Sigmoid colon (tissue), 7 donors: Measurements from ENCODE around the gene CFAP53. TPM values are rescaled to one million over a fixed set of nuclear protein-coding genes. Genes with fewer than 3 reads are reported as not detected.

Experiments
- DNase-seq: peaks from one replicate; pipeline ENCODE4 v3.0.0-alpha.2; 2019
- H3K27ac ChIP-seq, 4 donors: fragments of 200-600 bp; sonication (generic); one replicate each; pipeline ENCODE4 v1.5.1; 2016 to 2019; ENCODE audit warnings: mild to moderate bottlenecking in 1 of 4
- H3K27me3 ChIP-seq, 3 donors: fragments of 200-600 bp; sonication (generic); one replicate each; pipeline ENCODE4 v1.5.1; 2019; ENCODE audit warnings: mild to moderate bottlenecking in 1 of 3
- H3K36me3 ChIP-seq, 4 donors: fragments of 200-600 bp; sonication (generic); one replicate each; pipeline ENCODE4 v1.5.1; 2016 to 2019
- H3K4me1 ChIP-seq, 4 donors: fragments of 200-600 bp; sonication (generic); one replicate each; pipeline ENCODE4 v1.5.1; 2017 to 2019
- H3K4me3 ChIP-seq, 4 donors: fragments of 200-600 bp; sonication (generic); one replicate each; pipeline ENCODE4 v1.5.1; 2017 to 2019; ENCODE audit warnings: mild to moderate bottlenecking in 2 of 4, moderate library complexity in 1 of 4
- H3K9me3 ChIP-seq, 4 donors: fragments of 200-600 bp in 3 of 4; sonication (generic) in 3 of 4; one replicate each; pipeline versions ENCODE4 v1.5.1 to v1.6.1; 2013 to 2019
- CTCF ChIP-seq, 4 experiments: fragments of 450-650 bp in 3 of 4; fragments of 200-600 bp in 1 of 4; IDR thresholded peaks; one replicate each; pipeline ENCODE4 v1.5.1; 2016 to 2019; ENCODE audit warnings: antibody characterized with exemption in 4 of 4, mild to moderate bottlenecking in 3 of 4, moderate library complexity in 2 of 4
- EP300 ChIP-seq, 4 donors: sonication (generic); formaldehyde crosslinking; IDR thresholded peaks; one replicate each; pipeline ENCODE4 v1.6.1; 2017; ENCODE audit warnings: antibody characterized with exemption in 4 of 4
- POLR2A ChIP-seq, 2 donors: fragments of 450-650 bp; IDR thresholded peaks; one replicate each; pipeline ENCODE4 v1.6.1; 2016; ENCODE audit warnings: antibody characterized with exemption in 2 of 2, mild to moderate bottlenecking in 2 of 2, moderate library complexity in 2 of 2
- POLR2AphosphoS5 ChIP-seq, 4 donors: sonication (generic); formaldehyde crosslinking; IDR thresholded peaks; one replicate each; pipeline ENCODE4 v1.6.1; 2017; ENCODE audit warnings: antibody characterized with exemption in 4 of 4
- WGBS, 2 donors: extraction: QIAGEN DNeasy Blood & Tissue Kit; methylation state at CpG; one replicate each; pipeline ENCODE4 v1.1.7; 2013; 5-methylcytosine and 5-hydroxymethylcytosine counted together
- intact Hi-C: fragments of 100-400 bp; cut with DNase I; formaldehyde crosslinking; loops from one replicate; pipeline ENCODE4 v1.15.1; 2023
- polyA plus RNA-seq, 3 donors: library from polyadenylated mRNA; stranded (reverse); fragments of 200-250 nt; gene quantifications; one replicate each; pipeline ENCODE4 v1.2.3, GENCODE V29; 2013
- total RNA-seq, 4 donors: library from RNA; depleted of rRNA; stranded (reverse); fragments of >200 nt; gene quantifications; one replicate each; pipeline ENCODE4 v1.1.0, GENCODE V29; 2016
- donor health status: healthy with polysubstance abuse.
- donor health status: Bipolar disorder and iron deficiency.
- donor health status: healthy.

Gene CFAP53
- total and polyA plus RNA-seq, 7 donors: 0.23 to 0.46 (median 0.27) TPM; not detected in 4

GRCh38 chr18:50281972-50282520 lies 15.8 kb upstream of the CFAP53 start:
- Histone ChIP-seq H3K27me3 (no peaks in the 10 kb centered on the region), H3K4me3 (peak overlapping the region; percentile 74 to 99 (median 92)), H3K9me3 (no peaks in the 10 kb centered on the region), H3K4me1 (peaks cover 0 to 40% (median 35%) of the 10 kb centered on the region in 4 donors), H3K36me3 (peaks cover under 1 to 60% (median 10%) of the 10 kb centered on the region in 4 donors), H3K27ac (peak overlapping the region; percentile 93 to 96 (median 94))
- WGBS, 2 donors: 33 to 39% methylated on average over 35 of the region's 35 CpGs
- intact Hi-C loops: loop anchor here (2.0 to 10.0 kb wide), 7 partner anchors 15 to 1737 kb away; partner anchors contain the start of genes CFAP53, MEX3C, RPL17 and SKA1
- DNase-seq: no peak
- TF ChIP-seq CTCF (IDR thresholded peaks at IDR 0.05) (no peak), POLR2AphosphoS5 (IDR thresholded peaks at IDR 0.05) (no peak), POLR2A (IDR thresholded peaks at IDR 0.05) (no peak), EP300 (IDR thresholded peaks at IDR 0.05) (no peak)

GRCh38 chr18:50281295-50281971 lies 15.1 kb upstream of the CFAP53 start, which contains the start of gene MBD1:
MBD1 (minus strand) TSS chr18:50281523; CDS start chr18:50279992, 1,531 bp downstream.
- H3K27ac ChIP-seq: peak within 1 kb of the TSS; percentile 93 to 96 (median 94)
- H3K27me3 ChIP-seq: no peaks in the 10 kb centered on the region
- intact Hi-C loops: loop anchor here (2.0 to 10.0 kb wide), 7 partner anchors 15 to 1737 kb away; partner anchors contain the start of genes CFAP53, MEX3C, RPL17 and SKA1
- WGBS, 2 donors: 0% methylated on average over 63 of the region's 63 CpGs
- DNase-seq: peak; percentile 99
- peaks cover 0 to 34% (median 29%) of the 10 kb centered on the region in 4 donors for H3K4me1 ChIP-seq
- peak within 1 kb of the TSS; percentile 74 to 99 (median 92) for H3K4me3 ChIP-seq
- TF ChIP-seq EP300 (IDR thresholded peaks at IDR 0.05) (no peak), POLR2A (IDR thresholded peaks at IDR 0.05) (peak; percentile 91), CTCF (IDR thresholded peaks at IDR 0.05) (peak in 2 of 4 experiments; percentile 12 to 20), POLR2AphosphoS5 (IDR thresholded peaks at IDR 0.05) (peak; percentile 97 to 98 (median 98))
- H3K36me3 ChIP-seq: peaks cover 7 to 66% (median 16%) of the 10 kb centered on the region in 4 donors
- no peaks in the 10 kb centered on the region for H3K9me3 ChIP-seq

- intact Hi-C loops: loop anchor here (2.0 to 10.0 kb wide), 7 partner anchors 14 to 1736 kb away; partner anchors contain the start of genes CFAP53, MEX3C, RPL17 and SKA1
- peaks cover 13 to 70% (median 23%) of the 10 kb centered on the region in 4 donors for H3K36me3 ChIP-seq
- peaks cover 0 to 32% (median 28%) of the 10 kb centered on the region in 4 donors for H3K4me1 ChIP-seq
Observed at GRCh38 chr18:50280707-50281294, 14.5 kb upstream of the CFAP53 start.

More at GRCh38 chr18:50280707-50281294, 14.5 kb upstream of the CFAP53 start:
- peak overlapping the region; percentile 74 to 99 (median 92) for H3K4me3 ChIP-seq
- H3K27me3 ChIP-seq: no peaks in the 10 kb centered on the region
- H3K9me3 ChIP-seq: no peaks in the 10 kb centered on the region
- no peak for DNase-seq
- WGBS, 2 donors: 1 to 2% methylated on average over 16 of the region's 16 CpGs
- H3K27ac ChIP-seq: peak overlapping the region; percentile 93 to 96 (median 94)
- TF ChIP-seq POLR2AphosphoS5 (IDR thresholded peaks at IDR 0.05): no peak
- TF ChIP-seq CTCF (IDR thresholded peaks at IDR 0.05): no peak
- no peak for TF ChIP-seq EP300 (IDR thresholded peaks at IDR 0.05)
- no peak for TF ChIP-seq POLR2A (IDR thresholded peaks at IDR 0.05)
